Mesendoderm (in vitro differentiated cells): Measurements from ENCODE around the gene COPS7A.

Experiments used
- DNase-seq: peaks from one replicate; pipeline ENCODE4 v3.0.0; 2013
- H2AK5ac ChIP-seq: 2 replicates; pipeline ENCODE4 v1.6.1; 2013; ENCODE audit warnings: low read length, inconsistent platforms
- H2BK120ac ChIP-seq: 2 replicates; pipeline ENCODE4 v1.6.1; 2013; ENCODE audit warnings: low read depth, mild to moderate bottlenecking, low read length, moderate library complexity, mixed read lengths
- H2BK15ac ChIP-seq: replicated peaks from 2 replicates; pipeline ENCODE4 v1.6.1; 2013; ENCODE audit warnings: low read depth, mild to moderate bottlenecking, moderate library complexity
- H2BK5ac ChIP-seq: 2 replicates; pipeline ENCODE4 v1.6.1; 2013; ENCODE audit warnings: low read length, inconsistent platforms
- H3K18ac ChIP-seq: 2 replicates; pipeline ENCODE4 v1.6.1; 2013; ENCODE audit warnings: mild to moderate bottlenecking, low read length, mixed read lengths
- H3K23ac ChIP-seq: one replicate; pipeline ENCODE4 v1.6.1; 2013; ENCODE audit warnings: low read length
- H3K27ac ChIP-seq: 2 replicates; pipeline ENCODE4 v1.5.1; 2013; ENCODE audit warnings: low read depth, mild to moderate bottlenecking, inconsistent platforms, low read length, moderate library complexity
- H3K27me3 ChIP-seq: 2 replicates; pipeline ENCODE4 v1.6.1; 2013; ENCODE audit warnings: low read length, control low read depth, mild to moderate bottlenecking, inconsistent platforms; ENCODE audit not compliant: insufficient read depth, poor library complexity
- H3K36me3 ChIP-seq: 2 replicates; pipeline ENCODE4 v1.6.1; 2013; ENCODE audit warnings: low read length, inconsistent platforms; ENCODE audit not compliant: control insufficient read depth, insufficient read depth
- H3K4ac ChIP-seq: one replicate; pipeline ENCODE4 v1.6.1; 2013; ENCODE audit warnings: low read depth, mild to moderate bottlenecking, low read length, moderate library complexity
- H3K4me1 ChIP-seq: 2 replicates; pipeline ENCODE4 v1.6.1; 2013; ENCODE audit warnings: low read depth, low read length, inconsistent platforms; ENCODE audit not compliant: control insufficient read depth
- H3K4me2 ChIP-seq: 2 replicates; pipeline ENCODE4 v1.6.1; 2013; ENCODE audit warnings: low read length
- H3K4me3 ChIP-seq: 2 replicates; pipeline ENCODE4 v1.5.1; 2013; ENCODE audit warnings: mild to moderate bottlenecking, low read length
- H3K56ac ChIP-seq: one replicate; pipeline ENCODE4 v1.6.1; 2013; ENCODE audit warnings: low read length
- H3K79me1 ChIP-seq: 2 replicates; pipeline ENCODE4 v1.6.1; 2013; ENCODE audit warnings: low read length, inconsistent platforms
- H3K79me2 ChIP-seq: 2 replicates; pipeline ENCODE4 v1.6.1; 2013; ENCODE audit warnings: mild to moderate bottlenecking, low read length; ENCODE audit not compliant: control insufficient read depth, insufficient read depth
- H3K9ac ChIP-seq: 2 replicates; pipeline ENCODE4 v1.6.1; 2013; ENCODE audit warnings: low read length, inconsistent platforms
- H4K5ac ChIP-seq: one replicate; pipeline ENCODE4 v1.6.1; 2013; ENCODE audit warnings: low read length
- H4K8ac ChIP-seq: one replicate; pipeline ENCODE4 v1.6.1; 2013; ENCODE audit warnings: low read depth, mild to moderate bottlenecking, control low read depth, low read length, moderate library complexity
- WGBS: extraction: QIAGEN DNeasy Blood & Tissue Kit; methylation state at CpG from one replicate; pipeline ENCODE4 v1.1.7; 2013; ENCODE audit warnings: low lambda C conversion rate, missing lambda C conversion rate; ENCODE audit not compliant: insufficient coverage; ENCODE audit errors: extremely low coverage; 5-methylcytosine and 5-hydroxymethylcytosine counted together

COPS7A gene

GRCh38 chr12:6753772-6754356 lies 30.0 kb downstream of the COPS7A start:
- H3K4me1 ChIP-seq, result peaks cover 4% of the 10 kb centered on the region
- no peak overlapping the region for H2AK5ac ChIP-seq
- H3K4me3 ChIP-seq, result no peak overlapping the region
- H2BK5ac ChIP-seq, result no peak overlapping the region
- H3K23ac ChIP-seq, result no peak overlapping the region
- peak overlapping the region; percentile 86 for H3K56ac ChIP-seq
- H3K9ac ChIP-seq, result peak overlapping the region; percentile 67
- H4K8ac ChIP-seq, result peak overlapping the region; percentile 59
- H3K27me3 ChIP-seq, result no peaks in the 10 kb centered on the region
- H2BK120ac ChIP-seq, result no peak overlapping the region
- no peak overlapping the region for H3K18ac ChIP-seq
- no peak overlapping the region for H3K4ac ChIP-seq
- peaks cover 10% of the 10 kb centered on the region for H3K79me2 ChIP-seq
- no peak overlapping the region for H4K5ac ChIP-seq
- DNase-seq, result no peak
- peaks cover 10% of the 10 kb centered on the region for H3K36me3 ChIP-seq
- H2BK15ac ChIP-seq, result peak overlapping the region; percentile 25
- WGBS, result no CpG with 5 or more reads among the region's 7 CpGs
- H3K27ac ChIP-seq, result no peak overlapping the region
- H3K4me2 ChIP-seq, result peak overlapping the region; percentile 30
- peaks cover 12% of the 10 kb centered on the region for H3K79me1 ChIP-seq

DNA sequence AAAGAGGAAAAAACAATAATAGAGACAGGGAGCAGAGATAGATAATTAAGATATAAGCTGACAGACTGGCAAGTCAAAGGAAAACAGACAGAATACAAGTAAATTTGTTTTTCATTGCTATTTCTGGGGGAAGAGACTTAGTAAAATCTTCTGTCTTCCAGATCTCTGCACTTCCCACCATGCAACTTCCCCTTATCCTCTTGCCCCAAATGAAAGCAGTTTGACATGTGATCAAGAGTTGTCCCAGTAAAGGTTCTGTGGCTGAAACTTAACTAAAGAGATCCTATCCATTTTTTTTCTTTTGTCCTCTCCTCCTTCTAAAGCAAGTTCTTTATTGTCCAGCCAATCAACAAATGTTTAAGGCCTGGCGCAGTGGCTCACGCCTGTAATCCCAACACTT lies 30.6 kb downstream of the COPS7A start:
- peaks cover 4% of the 10 kb centered on the region for H3K4me1 ChIP-seq
- H2BK15ac ChIP-seq, result no peak overlapping the region
- H3K4ac ChIP-seq, result no peak overlapping the region
- H3K9ac ChIP-seq, result peak overlapping the region; percentile 67
- no peak overlapping the region for H4K5ac ChIP-seq
- H3K4me2 ChIP-seq, result no peak overlapping the region
- H2BK120ac ChIP-seq, result no peak overlapping the region
- no peak overlapping the region for H3K4me3 ChIP-seq
- H3K18ac ChIP-seq, result no peak overlapping the region
- no peak overlapping the region for H3K27ac ChIP-seq
- H4K8ac ChIP-seq, result no peak overlapping the region
- no CpG with 5 or more reads among the region's 2 CpGs for WGBS
- peaks cover 10% of the 10 kb centered on the region for H3K79me2 ChIP-seq
- no peak overlapping the region for H3K56ac ChIP-seq
- H2BK5ac ChIP-seq, result no peak overlapping the region
- peaks cover 7% of the 10 kb centered on the region for H3K36me3 ChIP-seq
- H3K79me1 ChIP-seq, result peaks cover 12% of the 10 kb centered on the region
- H3K23ac ChIP-seq, result no peak overlapping the region
- no peaks in the 10 kb centered on the region for H3K27me3 ChIP-seq
- no peak for DNase-seq
- H2AK5ac ChIP-seq, result no peak overlapping the region

- no peak overlapping the region for H2BK120ac ChIP-seq
- no peak overlapping the region for H3K4me3 ChIP-seq
- no peak overlapping the region for H3K18ac ChIP-seq
- H3K23ac ChIP-seq, result no peak overlapping the region
- no peak overlapping the region for H3K9ac ChIP-seq
- H3K4me1 ChIP-seq, result peaks cover 4% of the 10 kb centered on the region
- no peak overlapping the region for H2AK5ac ChIP-seq
- peaks cover 2% of the 10 kb centered on the region for H3K79me1 ChIP-seq
- H3K56ac ChIP-seq, result peak overlapping the region; percentile 42
- H3K79me2 ChIP-seq, result peaks cover 5% of the 10 kb centered on the region
- H2BK5ac ChIP-seq, result no peak overlapping the region
- no peak for DNase-seq
- no peaks in the 10 kb centered on the region for H3K27me3 ChIP-seq
- H3K4me2 ChIP-seq, result no peak overlapping the region
- H3K36me3 ChIP-seq, result no peaks in the 10 kb centered on the region
- H4K5ac ChIP-seq, result no peak overlapping the region
- no CpG with 5 or more reads among the region's 8 CpGs for WGBS
- no peak overlapping the region for H4K8ac ChIP-seq
- no peak overlapping the region for H3K27ac ChIP-seq
- H3K4ac ChIP-seq, result no peak overlapping the region
- no peak overlapping the region for H2BK15ac ChIP-seq
Measured at GRCh38 chr12:6757028-6757690, 33.3 kb downstream of the COPS7A start.

- H2BK5ac ChIP-seq, result no peak overlapping the region
- H3K79me1 ChIP-seq, result no peaks in the 10 kb centered on the region
- peaks cover 9% of the 10 kb centered on the region for H3K4me1 ChIP-seq
- H2AK5ac ChIP-seq, result peak overlapping the region; percentile 97
- no peak overlapping the region for H4K8ac ChIP-seq
- H3K4me2 ChIP-seq, result no peak overlapping the region
- H3K18ac ChIP-seq, result no peak overlapping the region
- H3K27ac ChIP-seq, result no peak overlapping the region
- no peak overlapping the region for H2BK15ac ChIP-seq
- no peak overlapping the region for H4K5ac ChIP-seq
- peak overlapping the region; percentile 38 for H3K9ac ChIP-seq
- H3K27me3 ChIP-seq, result no peaks in the 10 kb centered on the region
- peak; percentile 39 for DNase-seq
- no peaks in the 10 kb centered on the region for H3K79me2 ChIP-seq
- no peaks in the 10 kb centered on the region for H3K36me3 ChIP-seq
- no peak overlapping the region for H3K4me3 ChIP-seq
- H3K23ac ChIP-seq, result no peak overlapping the region
- H3K56ac ChIP-seq, result peak overlapping the region; percentile 46
- WGBS, result no CpG with 5 or more reads among the region's 9 CpGs
- H2BK120ac ChIP-seq, result no peak overlapping the region
- no peak overlapping the region for H3K4ac ChIP-seq
Measured at GRCh38 chr12:6758506-6759095, 34.8 kb downstream of the COPS7A start.

DNA sequence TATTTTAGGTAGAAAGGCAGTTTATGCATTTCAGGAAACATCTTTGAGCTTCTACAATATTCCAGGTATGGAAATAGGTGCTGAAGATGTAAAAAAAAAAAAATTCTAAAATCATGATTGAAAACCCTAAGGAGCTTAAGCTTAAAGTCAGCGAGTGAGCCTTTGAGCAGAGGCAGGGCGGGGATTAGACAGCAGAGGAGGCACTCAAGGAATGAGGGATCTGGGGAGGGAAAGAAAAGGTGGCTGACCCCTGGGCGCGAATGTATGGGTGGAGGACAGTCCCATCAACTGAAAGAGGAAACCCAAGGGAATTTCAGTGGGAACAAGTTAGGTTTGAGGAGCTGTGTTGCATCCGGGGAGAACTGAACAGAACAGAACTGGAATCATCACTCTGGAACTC lies 35.9 kb downstream of the COPS7A start:
- Histone ChIP-seq H3K27me3 (no peaks in the 10 kb centered on the region), H3K4ac (no peak overlapping the region), H4K5ac (no peak overlapping the region), H3K56ac (no peak overlapping the region), H3K4me1 (peaks cover 7% of the 10 kb centered on the region), H3K79me1 (no peaks in the 10 kb centered on the region), H2BK15ac (no peak overlapping the region), H2BK5ac (no peak overlapping the region), H3K9ac (no peak overlapping the region), H3K18ac (no peak overlapping the region), H4K8ac (no peak overlapping the region), H3K79me2 (no peaks in the 10 kb centered on the region), H3K4me2 (no peak overlapping the region), H3K23ac (no peak overlapping the region), H3K36me3 (no peaks in the 10 kb centered on the region), H3K27ac (no peak overlapping the region), H3K4me3 (no peak overlapping the region), H2BK120ac (no peak overlapping the region), H2AK5ac (no peak overlapping the region)
- no CpG with 5 or more reads among the region's 5 CpGs for WGBS
- DNase-seq, result no peak
